ENCODE measurements around the gene LCOR.
"Not testable (repeated sequence)": the region's sequence is repeated elsewhere in the genome, so short reads cannot be mapped to it uniquely, and the experiment has no call there.

LCOR gene

GRCh38 chr10:96835899-96836298 is 3.8 kb downstream of the LCOR start:
- H3K36me3 ChIP-seq (ENCODE audit: control insufficient read depth in 5 of 5, insufficient read depth in 5 of 5, low read length in 5 of 5) = no peaks in the 10 kb centered on the region
- H3K27me3 ChIP-seq (ENCODE audit: control insufficient read depth in 5 of 5, insufficient read depth in 4 of 5, low read length in 5 of 5) = no peaks in the 10 kb centered on the region
- no peaks in the 10 kb centered on the region for H3K9me3 ChIP-seq (ENCODE audit: control insufficient read depth in 5 of 5, low read length in 5 of 5)
- H3K4me1 ChIP-seq (ENCODE audit: control insufficient read depth in 5 of 5, insufficient read depth in 5 of 5, low read length in 5 of 5) = peaks cover 0 to 34% (median 29%) of the 10 kb centered on the region in 5 donors
- H3K27ac ChIP-seq (ENCODE audit: low read depth, low read length) = peak overlapping the region; percentile 0
- peak overlapping the region in 3 of 5 donors; percentile 10 to 26 (median 15) for H3K9ac ChIP-seq (ENCODE audit: low read length in 5 of 5)
- no peak overlapping the region for H3K4me3 ChIP-seq (ENCODE audit: low read depth in 1 of 5, low read length in 5 of 5)

DNA sequence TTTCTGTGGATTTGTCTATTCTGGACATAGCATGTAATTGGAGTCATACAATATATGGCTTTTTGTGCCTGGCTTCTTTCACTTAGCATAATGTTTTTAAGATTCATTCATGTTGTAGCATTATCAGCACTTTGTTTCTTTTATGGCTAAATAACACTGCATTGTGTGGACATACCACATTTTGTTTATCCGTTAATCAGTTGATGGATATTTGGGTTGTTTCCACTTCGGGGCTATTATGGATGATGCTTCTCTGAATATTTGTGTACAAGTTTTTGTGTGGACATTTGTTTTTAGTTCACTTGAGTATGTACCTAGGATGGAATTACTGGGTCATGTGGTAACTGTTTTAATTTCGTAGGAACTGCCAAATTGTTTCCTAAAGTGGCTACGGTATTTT is 6.4 kb downstream of the LCOR start:
- Histone ChIP-seq H3K4me1 (ENCODE audit: control insufficient read depth in 5 of 5, insufficient read depth in 5 of 5, low read length in 5 of 5) (peaks cover 0 to 35% (median 30%) of the 10 kb centered on the region in 5 donors), H3K4me3 (ENCODE audit: low read depth in 1 of 5, low read length in 5 of 5) (no peak overlapping the region), H3K27me3 (ENCODE audit: control insufficient read depth in 5 of 5, insufficient read depth in 4 of 5, low read length in 5 of 5) (no peaks in the 10 kb centered on the region), H3K36me3 (ENCODE audit: control insufficient read depth in 5 of 5, insufficient read depth in 5 of 5, low read length in 5 of 5) (no peaks in the 10 kb centered on the region), H3K27ac (ENCODE audit: low read depth, low read length) (no peak overlapping the region), H3K9me3 (ENCODE audit: control insufficient read depth in 5 of 5, low read length in 5 of 5) (no peaks in the 10 kb centered on the region), H3K9ac (ENCODE audit: low read length in 5 of 5) (no peak overlapping the region)

- Histone ChIP-seq H3K9me3 (ENCODE audit: control insufficient read depth in 5 of 5, low read length in 5 of 5) (no peaks in the 10 kb centered on the region), H3K4me1 (ENCODE audit: control insufficient read depth in 5 of 5, insufficient read depth in 5 of 5, low read length in 5 of 5) (peaks cover 0 to 22% (median 20%) of the 10 kb centered on the region in 5 donors), H3K27ac (ENCODE audit: low read depth, low read length) (no peak overlapping the region)
Observed at GRCh38 chr10:96840841-96841518, 8.9 kb downstream of the LCOR start.

GRCh38 chr10:96842896-96843723 is 11.0 kb downstream of the LCOR start:
- Histone ChIP-seq H3K36me3 (ENCODE audit: control insufficient read depth in 5 of 5, insufficient read depth in 5 of 5, low read length in 5 of 5) (no peaks in the 10 kb centered on the region), H3K9me3 (ENCODE audit: control insufficient read depth in 5 of 5, low read length in 5 of 5) (no peaks in the 10 kb centered on the region), H3K4me3 (ENCODE audit: low read depth in 1 of 5, low read length in 5 of 5) (no peak overlapping the region), H3K4me1 (ENCODE audit: control insufficient read depth in 5 of 5, insufficient read depth in 5 of 5, low read length in 5 of 5) (peaks cover 0 to 14% (median 12%) of the 10 kb centered on the region in 5 donors), H3K9ac (ENCODE audit: low read length in 5 of 5) (no peak overlapping the region), H3K27me3 (ENCODE audit: control insufficient read depth in 5 of 5, insufficient read depth in 4 of 5, low read length in 5 of 5) (no peaks in the 10 kb centered on the region), H3K27ac (ENCODE audit: low read depth, low read length) (no peak overlapping the region)

More at GRCh38 chr10:96840841-96841518, 8.9 kb downstream of the LCOR start:
- H3K4me3 ChIP-seq (ENCODE audit: low read depth in 1 of 5, low read length in 5 of 5) = no peak overlapping the region
- H3K36me3 ChIP-seq (ENCODE audit: control insufficient read depth in 5 of 5, insufficient read depth in 5 of 5, low read length in 5 of 5) = no peaks in the 10 kb centered on the region
- H3K9ac ChIP-seq (ENCODE audit: low read length in 5 of 5) = no peak overlapping the region
- no peaks in the 10 kb centered on the region for H3K27me3 ChIP-seq (ENCODE audit: control insufficient read depth in 5 of 5, insufficient read depth in 4 of 5, low read length in 5 of 5)

GRCh38 chr10:96843823-96844222 is 11.7 kb downstream of the LCOR start:
- no peak overlapping the region for H3K4me3 ChIP-seq (ENCODE audit: low read depth in 1 of 5, low read length in 5 of 5)
- no peaks in the 10 kb centered on the region for H3K36me3 ChIP-seq (ENCODE audit: control insufficient read depth in 5 of 5, insufficient read depth in 5 of 5, low read length in 5 of 5)
- no peaks in the 10 kb centered on the region for H3K9me3 ChIP-seq (ENCODE audit: control insufficient read depth in 5 of 5, low read length in 5 of 5)
- no peaks in the 10 kb centered on the region for H3K27me3 ChIP-seq (ENCODE audit: control insufficient read depth in 5 of 5, insufficient read depth in 4 of 5, low read length in 5 of 5)
- no peak overlapping the region for H3K27ac ChIP-seq (ENCODE audit: low read depth, low read length)
- H3K9ac ChIP-seq (ENCODE audit: low read length in 5 of 5) = no peak overlapping the region
- H3K4me1 ChIP-seq (ENCODE audit: control insufficient read depth in 5 of 5, insufficient read depth in 5 of 5, low read length in 5 of 5) = peaks cover 0 to 14% (median 12%) of the 10 kb centered on the region in 5 donors

- no peaks in the 10 kb centered on the region for H3K27me3 ChIP-seq (ENCODE audit: control insufficient read depth in 5 of 5, insufficient read depth in 4 of 5, low read length in 5 of 5)
- H3K36me3 ChIP-seq (ENCODE audit: control insufficient read depth in 5 of 5, insufficient read depth in 5 of 5, low read length in 5 of 5) = no peaks in the 10 kb centered on the region
- H3K27ac ChIP-seq (ENCODE audit: low read depth, low read length) = no peak overlapping the region
- no peak overlapping the region for H3K9ac ChIP-seq (ENCODE audit: low read length in 5 of 5)
- H3K4me1 ChIP-seq (ENCODE audit: control insufficient read depth in 5 of 5, insufficient read depth in 5 of 5, low read length in 5 of 5) = peaks cover 0 to 20% (median 13%) of the 10 kb centered on the region in 5 donors
- no peaks in the 10 kb centered on the region for H3K9me3 ChIP-seq (ENCODE audit: control insufficient read depth in 5 of 5, low read length in 5 of 5)
- H3K4me3 ChIP-seq (ENCODE audit: low read depth in 1 of 5, low read length in 5 of 5) = no peak overlapping the region
Observed at GRCh38 chr10:96846395-96846794, 14.3 kb downstream of the LCOR start.

- Histone ChIP-seq H3K9ac (ENCODE audit: low read length in 5 of 5) (no peak overlapping the region), H3K27me3 (ENCODE audit: control insufficient read depth in 5 of 5, insufficient read depth in 4 of 5, low read length in 5 of 5) (no peaks in the 10 kb centered on the region), H3K4me3 (ENCODE audit: low read depth in 1 of 5, low read length in 5 of 5) (no peak overlapping the region), H3K27ac (ENCODE audit: low read depth, low read length) (no peak overlapping the region), H3K9me3 (ENCODE audit: control insufficient read depth in 5 of 5, low read length in 5 of 5) (no peaks in the 10 kb centered on the region), H3K36me3 (ENCODE audit: control insufficient read depth in 5 of 5, insufficient read depth in 5 of 5, low read length in 5 of 5) (no peaks in the 10 kb centered on the region), H3K4me1 (ENCODE audit: control insufficient read depth in 5 of 5, insufficient read depth in 5 of 5, low read length in 5 of 5) (peaks cover 0 to 20% (median 13%) of the 10 kb centered on the region in 5 donors)
Observed at GRCh38 chr10:96846926-96847325, 14.8 kb downstream of the LCOR start.

GRCh38 chr10:96847356-96847755 is 15.3 kb downstream of the LCOR start:
- not testable (repeated sequence) for H3K9ac ChIP-seq (ENCODE audit: low read length in 5 of 5); H3K27me3 ChIP-seq (ENCODE audit: control insufficient read depth in 5 of 5, insufficient read depth in 4 of 5, low read length in 5 of 5); H3K9me3 ChIP-seq (ENCODE audit: control insufficient read depth in 5 of 5, low read length in 5 of 5); H3K4me3 ChIP-seq (ENCODE audit: low read depth in 1 of 5, low read length in 5 of 5); H3K36me3 ChIP-seq (ENCODE audit: control insufficient read depth in 5 of 5, insufficient read depth in 5 of 5, low read length in 5 of 5); H3K27ac ChIP-seq (ENCODE audit: low read depth, low read length)
- peaks cover 0 to 20% (median 13%) of the 10 kb centered on the region in 5 donors for H3K4me1 ChIP-seq (ENCODE audit: control insufficient read depth in 5 of 5, insufficient read depth in 5 of 5, low read length in 5 of 5)

GRCh38 chr10:96850113-96850512 is 18.0 kb downstream of the LCOR start:
- no peak overlapping the region for H3K4me3 ChIP-seq (ENCODE audit: low read depth in 1 of 5, low read length in 5 of 5)
- H3K9ac ChIP-seq (ENCODE audit: low read length in 5 of 5) = no peak overlapping the region
- H3K27me3 ChIP-seq (ENCODE audit: control insufficient read depth in 5 of 5, insufficient read depth in 4 of 5, low read length in 5 of 5) = no peaks in the 10 kb centered on the region
- H3K27ac ChIP-seq (ENCODE audit: low read depth, low read length) = no peak overlapping the region
- H3K36me3 ChIP-seq (ENCODE audit: control insufficient read depth in 5 of 5, insufficient read depth in 5 of 5, low read length in 5 of 5) = no peaks in the 10 kb centered on the region
- H3K4me1 ChIP-seq (ENCODE audit: control insufficient read depth in 5 of 5, insufficient read depth in 5 of 5, low read length in 5 of 5) = peaks cover 0 to 8% (median 0%) of the 10 kb centered on the region in 5 donors
- no peaks in the 10 kb centered on the region for H3K9me3 ChIP-seq (ENCODE audit: control insufficient read depth in 5 of 5, low read length in 5 of 5)

- no peaks in the 10 kb centered on the region for H3K27me3 ChIP-seq (ENCODE audit: control insufficient read depth in 5 of 5, insufficient read depth in 4 of 5, low read length in 5 of 5)
- H3K4me3 ChIP-seq (ENCODE audit: low read depth in 1 of 5, low read length in 5 of 5) = no peak overlapping the region
- no peaks in the 10 kb centered on the region for H3K9me3 ChIP-seq (ENCODE audit: control insufficient read depth in 5 of 5, low read length in 5 of 5)
- peaks cover 0 to 8% (median 0%) of the 10 kb centered on the region in 5 donors for H3K4me1 ChIP-seq (ENCODE audit: control insufficient read depth in 5 of 5, insufficient read depth in 5 of 5, low read length in 5 of 5)
- H3K27ac ChIP-seq (ENCODE audit: low read depth, low read length) = no peak overlapping the region
- H3K9ac ChIP-seq (ENCODE audit: low read length in 5 of 5) = no peak overlapping the region
- H3K36me3 ChIP-seq (ENCODE audit: control insufficient read depth in 5 of 5, insufficient read depth in 5 of 5, low read length in 5 of 5) = no peaks in the 10 kb centered on the region
Observed at GRCh38 chr10:96850825-96851224, 18.7 kb downstream of the LCOR start.

All from subcutaneous abdominal adipose tissue (tissue), 5 donors.